IMR-90 (cell line): Measurements from ENCODE around the gene CANX. TPM values are rescaled to one million over a fixed set of nuclear protein-coding genes. Genes with fewer than 3 reads are reported as not detected.

Experiments
- ATAC-seq: fragments of 200-7000 bp; cut with Tn5 transposase; 2 replicates; pipeline ENCODE4 v1.9.1; 2020; ENCODE audit warnings: low read depth, mild to moderate bottlenecking, moderate library complexity
- BruUV-seq: library from RNA; stranded (reverse); fragments of 400-500 nt; replicated peaks from 2 replicates; lab custom pipeline; 2021; lab: Mats Ljungman, UMichigan
- CTCF ChIA-PET: fragments of 300-600 bp; formaldehyde crosslinking; extraction: SDS; loops from one replicate; lab custom pipeline; 2021; ENCODE audit warnings: antibody characterized with exemption; lab: Yijun Ruan, JAX
- POLR2A ChIA-PET: fragments of 300-600 bp; sonication (Branson Sonifier 250); formaldehyde crosslinking; loops from one replicate; lab custom pipeline; 2022; ENCODE audit warnings: antibody characterized with exemption; ENCODE audit not compliant: unreplicated experiment; lab: Charles Lee
- DNase-seq: peaks from one replicate; pipeline ENCODE4 v3.0.0; 2013
- H2AFZ ChIP-seq: replicated peaks from 2 replicates; pipeline ENCODE3; 2013; ENCODE audit warnings: low read length, mild to moderate bottlenecking; ENCODE audit not compliant: poor library complexity
- H2AK5ac ChIP-seq: 2 replicates; pipeline ENCODE4 v1.6.1; 2013; ENCODE audit warnings: low read depth, low read length, inconsistent platforms
- H2AK9ac ChIP-seq: replicated peaks from 2 replicates; pipeline ENCODE3; 2013; ENCODE audit warnings: mild to moderate bottlenecking, low read depth, low read length, moderate library complexity; ENCODE audit not compliant: poor library complexity
- H2BK120ac ChIP-seq: 2 replicates; pipeline ENCODE4 v1.6.1; 2013; ENCODE audit warnings: low read depth, low read length, inconsistent platforms
- H2BK15ac ChIP-seq: 3 replicates; pipeline ENCODE4 v1.6.1; 2013; ENCODE audit warnings: low read depth, low read length, inconsistent platforms
- H2BK20ac ChIP-seq: 2 replicates; pipeline ENCODE4 v1.6.1; 2013; ENCODE audit warnings: low read depth, mild to moderate bottlenecking, inconsistent platforms, low read length, moderate library complexity
- H2BK5ac ChIP-seq: 2 replicates; pipeline ENCODE4 v1.6.1; 2013; ENCODE audit warnings: mild to moderate bottlenecking, low read depth, low read length, inconsistent platforms; ENCODE audit not compliant: poor library complexity, severe bottlenecking
- H3K14ac ChIP-seq: replicated peaks from 2 replicates; pipeline ENCODE4 v1.6.1; 2013; ENCODE audit warnings: low read depth, low read length, inconsistent platforms
- H3K18ac ChIP-seq: 2 replicates; pipeline ENCODE4 v1.6.1; 2013; ENCODE audit warnings: low read depth, low read length, control low read depth
- H3K23ac ChIP-seq: 2 replicates; pipeline ENCODE4 v1.6.1; 2013; ENCODE audit warnings: low read depth, low read length, inconsistent platforms
- H3K27ac ChIP-seq: 2 replicates; pipeline ENCODE4 v1.5.1; 2013; ENCODE audit warnings: mild to moderate bottlenecking, control low read depth, low read length; ENCODE audit not compliant: insufficient read depth
- H3K27me3 ChIP-seq: 2 replicates; pipeline ENCODE4 v1.6.1; 2013; ENCODE audit warnings: low read length; ENCODE audit not compliant: control insufficient read depth, insufficient read depth
- H3K36me3 ChIP-seq: 2 replicates; pipeline ENCODE4 v1.6.1; 2013; ENCODE audit warnings: low read length, mixed read lengths; ENCODE audit not compliant: control insufficient read depth, insufficient read depth
- H3K4ac ChIP-seq: 2 replicates; pipeline ENCODE4 v1.6.1; 2013; ENCODE audit warnings: low read depth, low read length, inconsistent platforms
- H3K4me1 ChIP-seq: 2 replicates; pipeline ENCODE4 v1.6.1; 2013; ENCODE audit warnings: low read length, mixed read lengths; ENCODE audit not compliant: control insufficient read depth, insufficient read depth
- H3K4me2 ChIP-seq: 2 replicates; pipeline ENCODE4 v1.6.1; 2013; ENCODE audit warnings: low read depth, mild to moderate bottlenecking, control low read depth, low read length, moderate library complexity
- H3K4me3 ChIP-seq: 2 replicates; pipeline ENCODE4 v1.5.1; 2013; ENCODE audit warnings: low read depth, mild to moderate bottlenecking, control low read depth, low read length, moderate library complexity; ENCODE audit not compliant: insufficient read depth
- H3K56ac ChIP-seq: 2 replicates; pipeline ENCODE4 v1.6.1; 2013; ENCODE audit warnings: low read length, inconsistent platforms; ENCODE audit not compliant: insufficient read depth; ENCODE audit errors: extremely low read depth
- H3K79me1 ChIP-seq, 2 experiments: 2 replicates each; pipeline ENCODE4 v1.6.1; 2013; ENCODE audit warnings: low read length in 2 of 2, inconsistent platforms in 1 of 2, low read depth in 1 of 2
- H3K9ac ChIP-seq: 2 replicates; pipeline ENCODE4 v1.6.1; 2013; ENCODE audit warnings: low read depth, low read length, control low read depth
- H3K9me1 ChIP-seq: 2 replicates; pipeline ENCODE4 v1.6.1; 2013; ENCODE audit warnings: low read length, inconsistent platforms; ENCODE audit not compliant: insufficient read depth
- H3K9me3 ChIP-seq: 2 replicates; pipeline ENCODE4 v1.6.1; 2013; ENCODE audit warnings: low read length; ENCODE audit not compliant: control insufficient read depth, insufficient read depth
- H4K20me1 ChIP-seq: 2 replicates; pipeline ENCODE4 v1.6.1; 2013; ENCODE audit warnings: low read length, inconsistent platforms; ENCODE audit not compliant: insufficient read depth
- H4K5ac ChIP-seq: 2 replicates; pipeline ENCODE4 v1.6.1; 2013; ENCODE audit warnings: mild to moderate bottlenecking, low read depth, low read length, control low read depth
- H4K8ac ChIP-seq, 2 experiments: 2 replicates each; pipeline ENCODE4 v1.6.1; 2013; ENCODE audit warnings: low read depth in 2 of 2, low read length in 2 of 2, control low read depth in 1 of 2, inconsistent platforms in 1 of 2
- H4K91ac ChIP-seq: 2 replicates; pipeline ENCODE4 v1.6.1; 2013; ENCODE audit warnings: low read depth, low read length, inconsistent platforms; ENCODE audit not compliant: insufficient read depth
- BHLHE40 ChIP-seq: fragments of 150-350 bp; IDR thresholded peaks from 2 replicates; pipeline ENCODE4 v1.6.1; 2016; ENCODE audit warnings: mild to moderate bottlenecking, low read depth, low read length
- FOS ChIP-seq: fragments of 150-350 bp; IDR thresholded peaks from 2 replicates; pipeline ENCODE4 v1.6.1; 2016; ENCODE audit warnings: low read depth, low read length
- NFE2L2 ChIP-seq: fragments of 150-350 bp; IDR thresholded peaks from 2 replicates; pipeline ENCODE4 v1.6.1; 2016; ENCODE audit warnings: low read depth, mild to moderate bottlenecking, low read length
- SMC3 ChIP-seq: fragments of 150-350 bp; IDR thresholded peaks from 2 replicates; pipeline ENCODE4 v1.6.1; 2016; ENCODE audit warnings: low read depth, mild to moderate bottlenecking, antibody characterized with exemption, low read length, moderate library complexity
- WGBS, 2 experiments: methylation state at CpG; one replicate each; pipeline versions ENCODE4 v1.1.5 to v1.1.7; 2013; ENCODE audit warnings: missing lambda C conversion rate in 2 of 2; ENCODE audit not compliant: insufficient read length in 1 of 2; ENCODE audit errors: extremely low coverage in 2 of 2; 5-methylcytosine and 5-hydroxymethylcytosine counted together
- dilution Hi-C: fragments of 300-500 bp; cut with HindIII; formaldehyde crosslinking; loops from one replicate; pipeline ENCODE4 v1.14.3; 2018; ENCODE audit warnings: low sequenced_read_pairs; ENCODE audit not compliant: unreplicated experiment
- in situ Hi-C: fragments of 300-500 bp; cut with MboI; formaldehyde crosslinking; loops from 3 replicates; pipeline ENCODE4 v1.14.3; 2019; ENCODE audit warnings: low sequenced_read_pairs, inconsistent platforms, mixed read lengths
- intact Hi-C: fragments of 100-400 bp; cut with micrococcal nuclease; formaldehyde crosslinking; loops from 2 replicates; pipeline ENCODE4 v1.10.0; 2022
- polyA plus RNA-seq, 3 experiments: library from polyadenylated mRNA; depleted of rRNA; stranded (reverse); fragments of >200 nt; gene quantifications; 2 replicates each; pipeline ENCODE4 v1.2.3, GENCODE V29; 2012; ENCODE audit warnings: low replicate concordance in 1 of 3
- total RNA-seq: library from RNA; depleted of rRNA; stranded (reverse); fragments of >200 nt; gene quantifications from 2 replicates; pipeline ENCODE4 v1.2.3, GENCODE V29; 2012

The CANX gene
- total and polyA plus RNA-seq, 2 of the 4 experiments (the other 2 are of a cell fraction) = 216 to 345 TPM

- H3K56ac ChIP-seq = no peak overlapping the region
- TF ChIP-seq SMC3 (no peak), FOS (no peak), NFE2L2 (no peak), BHLHE40 (no peak)
- no peak for ATAC-seq
- H4K91ac ChIP-seq = no peak overlapping the region
- H2AK5ac ChIP-seq = no peak overlapping the region
- no peak overlapping the region for H3K27ac ChIP-seq
- no peak overlapping the region for H2BK120ac ChIP-seq
- H2BK5ac ChIP-seq = no peak overlapping the region
- no TSS peak for BruUV-seq
- peaks cover 3% of the 10 kb centered on the region; the same call in 1 of the 2 replicates for H3K9me1 ChIP-seq
- peaks cover 6% of the 10 kb centered on the region for H4K20me1 ChIP-seq
- in situ Hi-C loops (no loop called here), dilution Hi-C loops (no loop called here), intact Hi-C loops (no loop called here)
- no peak overlapping the region for H3K18ac ChIP-seq
- H3K9ac ChIP-seq = no peak overlapping the region
- H3K4me1 ChIP-seq = no peaks in the 10 kb centered on the region
- no peaks in the 10 kb centered on the region for H3K27me3 ChIP-seq
- no peak overlapping the region for H2AK9ac ChIP-seq
- H3K23ac ChIP-seq = no peak overlapping the region
- peaks cover 33 to 43% of the 10 kb centered on the region in 2 experiments for H3K79me1 ChIP-seq
- H3K4me3 ChIP-seq = no peak overlapping the region
- H2BK15ac ChIP-seq = no peak overlapping the region
- no peak for DNase-seq
- H4K8ac ChIP-seq = no peak overlapping the region
- POLR2A ChIA-PET = no interaction called here
- no peak overlapping the region for H2AFZ ChIP-seq
- WGBS, 2 experiments = 100% methylated on average over 1 of the region's 4 CpGs; no CpG with 5 or more reads in 1 of the 2 experiments
- peaks cover 71% of the 10 kb centered on the region for H3K36me3 ChIP-seq
- H3K9me3 ChIP-seq = no peaks in the 10 kb centered on the region
- CTCF ChIA-PET = interaction anchor here (1.0 kb wide), 1 partner anchor 22 kb away, joined by 8 read pairs; no protein-coding TSS in a partner anchor
- no peak overlapping the region for H4K5ac ChIP-seq
- no peak overlapping the region for H2BK20ac ChIP-seq
- H3K4ac ChIP-seq = no peak overlapping the region
- no peak overlapping the region for H3K14ac ChIP-seq
- H3K4me2 ChIP-seq = no peak overlapping the region
Observed at GRCh38 chr5:179724163-179724562, 25.4 kb downstream of the CANX start.
